Upper lobe of left lung (tissue), 4 donors: Measurements from ENCODE around the gene FAM120B.

Source experiments
- CTCF ChIP-seq, 6 experiments: fragments of 450-650 bp in 4 of 6; fragments of 200-600 bp in 2 of 6; sonication (generic) in 2 of 6; IDR thresholded peaks; one replicate each; pipeline ENCODE4 v1.5.1; 2016 to 2019; ENCODE audit warnings: antibody characterized with exemption in 6 of 6
- POLR2A ChIP-seq, 4 donors: fragments of 450-650 bp; IDR thresholded peaks; one replicate each; pipeline ENCODE4 v1.5.1; 2016 to 2017; ENCODE audit warnings: antibody characterized with exemption in 4 of 4, mild to moderate bottlenecking in 2 of 4

DNA sequence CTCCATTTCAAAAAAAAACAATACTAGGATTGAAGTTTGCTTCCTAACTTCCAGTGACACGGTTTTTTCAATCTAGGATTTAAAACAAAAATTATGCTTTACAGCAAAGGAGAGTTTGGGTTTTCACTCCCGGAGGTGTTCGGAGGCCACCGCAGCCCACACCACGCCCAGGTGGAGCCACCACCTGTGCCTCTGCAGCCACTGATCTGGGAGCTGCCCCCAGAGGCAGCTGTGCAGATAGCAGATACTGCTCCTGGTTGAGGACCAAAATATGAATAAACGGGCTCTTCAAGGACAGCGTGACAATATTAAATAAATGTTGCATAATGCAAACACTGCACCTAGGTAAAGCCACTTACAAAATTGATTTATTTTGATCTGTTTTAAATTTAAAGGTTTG, 45.9 kb upstream of the FAM120B start:
- TF ChIP-seq CTCF (IDR thresholded peaks at IDR 0.05) (no peak), POLR2A (IDR thresholded peaks at IDR 0.05) (no peak)
